SK-N-SH (cell line): Measurements from ENCODE around the gene SPINK9. TPM values are rescaled to one million over a fixed set of nuclear protein-coding genes. Genes with fewer than 3 reads are reported as not detected.

Experiments used
- CTCF ChIA-PET: fragments of 300-600, 350-600 bp; formaldehyde crosslinking; extraction: SDS; loops from one replicate; lab custom pipeline; 2021; lab: Yijun Ruan, JAX
- POLR2A ChIA-PET: fragments of 350-600 bp; sonication (Branson Sonifier 250); formaldehyde crosslinking; extraction: SDS; loops from one replicate; lab custom pipeline; 2020; ENCODE audit warnings: antibody characterized with exemption, inconsistent platforms; lab: Yijun Ruan, JAX
- DNase-seq: peaks from one replicate; pipeline ENCODE4 v3.0.0; 2012
- H2AFZ ChIP-seq: fragments of 200-600 bp; sonication (generic); 2 replicates; pipeline ENCODE4 v1.8.1; 2016; ENCODE audit warnings: antibody characterized with exemption, mild to moderate bottlenecking, low read depth
- H3F3A ChIP-seq: fragments of 200-600 bp; sonication (generic); replicated peaks from 2 replicates; pipeline ENCODE3; 2016; ENCODE audit warnings: antibody characterized with exemption, mild to moderate bottlenecking; ENCODE audit not compliant: insufficient read depth
- H3K27ac ChIP-seq, 2 experiments: fragments of 200-500 bp in 1 of 2; fragments of 200-600 bp in 1 of 2; sonication (Bioruptor generic) in 1 of 2; sonication (generic), shearing (Covaris generic) in 1 of 2; 2 replicates each; pipeline versions ENCODE4 v1.5.1 to v1.6.1; 2014 to 2016; ENCODE audit warnings: low read depth in 2 of 2, inconsistent platforms in 1 of 2, low read length in 1 of 2, mild to moderate bottlenecking in 1 of 2, mixed read lengths in 1 of 2
- H3K27me3 ChIP-seq: fragments of 200-600 bp; sonication (generic), shearing (Covaris generic); 2 replicates; pipeline ENCODE4 v1.6.1; 2016; ENCODE audit warnings: mixed run types; ENCODE audit not compliant: insufficient read depth
- H3K36me3 ChIP-seq, 2 experiments: fragments of 200-500 bp in 1 of 2; fragments of 200-600 bp in 1 of 2; sonication (Bioruptor generic) in 1 of 2; sonication (generic) in 1 of 2; replicated peaks in 1 of 2; 2 replicates each; pipeline versions ENCODE3 to v1.5.1; 2014 to 2016; ENCODE audit warnings: low read length in 1 of 2, mild to moderate bottlenecking in 1 of 2; ENCODE audit not compliant: insufficient read depth in 2 of 2, control insufficient read depth in 1 of 2
- H3K4me1 ChIP-seq, 2 experiments: fragments of 200-500 bp in 1 of 2; fragments of 200-600 bp in 1 of 2; sonication (Bioruptor generic) in 1 of 2; sonication (generic), shearing (Covaris generic) in 1 of 2; 2 replicates each; pipeline versions ENCODE4 v1.5.1 to v1.6.1; 2014 to 2016; ENCODE audit warnings: low read depth in 1 of 2, low read length in 1 of 2, mixed run types in 1 of 2; ENCODE audit not compliant: insufficient read depth in 2 of 2, control insufficient read depth in 1 of 2
- H3K4me2 ChIP-seq: fragments of 200-600 bp; sonication (generic), shearing (Covaris generic); 2 replicates; pipeline ENCODE4 v1.6.1; 2017; ENCODE audit warnings: mixed run types
- H3K4me3 ChIP-seq, 2 experiments: fragments of 200-500 bp in 1 of 2; fragments of 200-600 bp in 1 of 2; sonication (Bioruptor generic) in 1 of 2; sonication (generic), shearing (Covaris generic) in 1 of 2; 2 replicates each; pipeline versions ENCODE4 v1.5.1 to v1.8.1; 2014 to 2016; ENCODE audit warnings: low read depth in 2 of 2, inconsistent platforms in 1 of 2, low read length in 1 of 2, mild to moderate bottlenecking in 1 of 2, mixed read lengths in 1 of 2, moderate library complexity in 1 of 2
- H3K79me2 ChIP-seq: fragments of 200-600 bp; sonication (generic); 2 replicates; pipeline ENCODE4 v1.8.1; 2017; ENCODE audit warnings: mild to moderate bottlenecking; ENCODE audit not compliant: insufficient read depth
- H3K9ac ChIP-seq: fragments of 200-600 bp; sonication (generic); 2 replicates; pipeline ENCODE4 v1.6.1; 2017; ENCODE audit warnings: mixed run types
- H3K9me2 ChIP-seq: fragments of 200-600 bp; sonication (generic); 2 replicates; pipeline ENCODE4 v1.6.1; 2017; ENCODE audit warnings: mixed run types
- H3K9me3 ChIP-seq: fragments of 200-600 bp; sonication (generic); 2 replicates; pipeline ENCODE4 v1.6.1; 2017; ENCODE audit warnings: mixed run types, mild to moderate bottlenecking, moderate library complexity
- H4K20me1 ChIP-seq: fragments of 200-600 bp; sonication (generic); 2 replicates; pipeline ENCODE4 v1.6.1; 2017; ENCODE audit warnings: mild to moderate bottlenecking, mixed run types; ENCODE audit not compliant: insufficient read depth
- CHD2 ChIP-seq: fragments of 150-350 bp; IDR thresholded peaks from 2 replicates; pipeline ENCODE4 v1.6.1; 2018; ENCODE audit warnings: low read length; ENCODE audit not compliant: partially characterized antibody
- EP300 ChIP-seq, 2 experiments: IDR thresholded peaks; 2 replicates each; pipeline versions ENCODE4 v1.4.0 to v1.6.1; 2012; ENCODE audit warnings: borderline replicate concordance in 1 of 2, low read depth in 1 of 2, low read length in 1 of 2
- EZH2phosphoT487 ChIP-seq: fragments of 200-600 bp; sonication (generic); IDR thresholded peaks from 2 replicates; pipeline ENCODE4 v1.6.1; 2017; ENCODE audit warnings: low read depth, mixed run types, mild to moderate bottlenecking, antibody characterized with exemption, moderate library complexity, borderline replicate concordance
- FOSL2 ChIP-seq: IDR thresholded peaks from 2 replicates; pipeline ENCODE4 v1.4.0; 2012; ENCODE audit warnings: low read depth, mild to moderate bottlenecking, moderate library complexity, borderline replicate concordance
- FOXM1 ChIP-seq: IDR thresholded peaks from 2 replicates; pipeline ENCODE4 v1.4.0; 2012; ENCODE audit warnings: low read depth, mild to moderate bottlenecking
- GABPA ChIP-seq: IDR thresholded peaks from 2 replicates; pipeline ENCODE4 v1.4.0; 2012; ENCODE audit warnings: low read depth, mild to moderate bottlenecking
- IRF3 ChIP-seq: fragments of 150-350 bp; IDR thresholded peaks from 2 replicates; pipeline ENCODE4 v1.6.1; 2016; ENCODE audit warnings: mild to moderate bottlenecking, low read depth, low read length
- MAX ChIP-seq: IDR thresholded peaks from 2 replicates; pipeline ENCODE4 v1.4.0; 2012; ENCODE audit warnings: low read depth
- MEF2A ChIP-seq: IDR thresholded peaks from 2 replicates; pipeline ENCODE4 v1.4.0; 2012; ENCODE audit warnings: low read depth, borderline replicate concordance
- MXI1 ChIP-seq: IDR thresholded peaks from 2 replicates; pipeline ENCODE4 v1.6.1; 2012; ENCODE audit warnings: mild to moderate bottlenecking, low read depth, low read length, improper control_type of control experiment
- NRF1 ChIP-seq: IDR thresholded peaks from 2 replicates; pipeline ENCODE4 v1.6.1; 2012; ENCODE audit warnings: low read depth, mild to moderate bottlenecking, low read length
- PBX3 ChIP-seq: IDR thresholded peaks from 2 replicates; pipeline ENCODE4; 2012
- RCOR1 ChIP-seq: fragments of 150-350 bp; IDR thresholded peaks from 2 replicates; pipeline ENCODE4 v1.6.1; 2017; ENCODE audit warnings: antibody characterized with exemption, low read length
- RFX5 ChIP-seq: IDR thresholded peaks from 2 replicates; pipeline ENCODE4 v1.6.1; 2012; ENCODE audit warnings: mild to moderate bottlenecking, improper control_type of control experiment, low read length
- RXRA ChIP-seq: IDR thresholded peaks from 2 replicates; pipeline ENCODE4 v1.4.0; 2012; ENCODE audit warnings: low read depth, mild to moderate bottlenecking, borderline replicate concordance
- TCF12 ChIP-seq: IDR thresholded peaks from 2 replicates; pipeline ENCODE4 v1.4.0; 2012
- TEAD4 ChIP-seq: IDR thresholded peaks from 2 replicates; pipeline ENCODE4 v1.4.0; 2012; ENCODE audit warnings: mild to moderate bottlenecking, borderline replicate concordance; ENCODE audit not compliant: insufficient read depth
- YY1 ChIP-seq: IDR thresholded peaks from 2 replicates; pipeline ENCODE4 v1.4.0; 2012; ENCODE audit warnings: low read depth, mild to moderate bottlenecking
- WGBS: methylation state at CpG from one replicate; pipeline ENCODE4 v1.1.6; 2017; ENCODE audit warnings: low lambda C conversion rate; 5-methylcytosine and 5-hydroxymethylcytosine counted together
- polyA plus RNA-seq, 3 experiments: library from polyadenylated mRNA; depleted of rRNA; stranded (reverse); fragments of >200 nt; gene quantifications; 2 replicates each; pipeline ENCODE4 v1.2.3, GENCODE V29; 2012
- TF ChIP-seq, protein P1 (sequence below): IDR thresholded peaks from 2 replicates; pipeline ENCODE4 v1.4.0; 2012; ENCODE audit warnings: low read depth, borderline replicate concordance
- TF ChIP-seq, protein P2 (sequence below): fragments of 150-350 bp; IDR thresholded peaks from 2 replicates; pipeline ENCODE4 v1.6.1; 2017; ENCODE audit warnings: antibody characterized with exemption, low read length, low read depth, borderline replicate concordance

The SPINK9 gene
- polyA plus RNA-seq, 1 of the 3 experiments (the other 2 are of a cell fraction): not detected

DNA sequence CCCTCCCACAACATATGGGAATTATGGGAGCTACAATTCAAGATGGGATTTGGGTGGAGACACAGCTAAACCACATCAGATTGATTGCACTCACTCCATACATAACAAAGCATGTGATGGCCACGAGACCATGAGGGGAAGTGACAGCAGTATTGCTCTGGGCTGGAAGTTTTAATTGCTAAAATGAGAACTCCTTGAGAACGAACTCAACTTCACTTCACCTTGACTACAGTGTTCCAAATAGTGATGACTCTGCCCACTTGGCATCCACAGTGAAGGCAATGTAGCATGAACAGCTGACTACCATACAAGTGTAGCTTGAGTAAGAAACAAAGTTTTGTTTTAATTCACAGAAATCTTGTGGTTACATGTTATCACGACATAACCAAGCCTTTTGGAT is 23.9 kb upstream of the SPINK9 start:
- DNase-seq: no peak
- no peak overlapping the region for H3K9ac ChIP-seq
- 0% methylated on average over 3 of the region's 3 CpGs for WGBS

DNA sequence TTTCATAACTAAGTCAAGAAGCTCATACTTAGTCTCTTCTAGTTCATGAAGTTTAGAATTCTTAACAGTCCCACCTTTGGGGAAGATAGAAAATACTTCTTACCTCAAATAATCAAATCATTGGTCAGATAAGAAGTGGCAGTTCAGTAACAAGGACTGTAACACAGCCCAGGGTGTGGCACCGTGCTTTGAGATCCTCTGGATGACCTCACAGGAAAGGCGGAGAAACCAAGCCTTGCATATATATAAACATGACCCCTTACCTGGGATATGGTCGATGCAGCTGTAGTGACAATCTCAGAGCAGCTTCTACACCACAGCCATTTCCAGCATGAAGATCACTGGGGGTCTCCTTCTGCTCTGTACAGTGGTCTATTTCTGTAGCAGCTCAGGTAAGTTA is 23.2 kb upstream of the SPINK9 start, which contains the start of gene SPINK7:
TSS of gene SPINK7 (plus strand) at position 271 of the 400 bp plus-strand sequence. CDS start at position 332, 61 bp downstream.
- no peak within 1 kb of the TSS for H3K4me3 ChIP-seq
- H4K20me1 ChIP-seq: no peaks in the 10 kb centered on the region
- CTCF ChIA-PET: interaction anchor here (1.0 kb wide), 1 partner anchor 13 kb away, joined by 3 read pairs; no protein-coding TSS in a partner anchor
- no peaks in the 10 kb centered on the region for H3K36me3 ChIP-seq
- POLR2A ChIA-PET: no interaction called here
- no peaks in the 10 kb centered on the region for H3K9me2 ChIP-seq
- WGBS: 17% methylated on average over 3 of the region's 3 CpGs
- no peaks in the 10 kb centered on the region for H3K9me3 ChIP-seq
- H3K4me2 ChIP-seq: no peak within 1 kb of the TSS
- H3K27ac ChIP-seq: no peak within 1 kb of the TSS
- no peak within 1 kb of the TSS for H2AFZ ChIP-seq
- no peak for DNase-seq
- H3K9ac ChIP-seq: no peak within 1 kb of the TSS
- no peaks in the 10 kb centered on the region for H3K27me3 ChIP-seq
- no peaks in the 10 kb centered on the region for H3K4me1 ChIP-seq
- no peaks in the 10 kb centered on the region for H3K79me2 ChIP-seq
- H3F3A ChIP-seq: no peaks in the 10 kb centered on the region
- TF ChIP-seq MEF2A: no peak
- TF ChIP-seq MAX: no peak
- TF ChIP-seq PBX3: no peak
- no peak for TF ChIP-seq GABPA
- TF ChIP-seq MXI1: no peak
- TF ChIP-seq FOXM1: no peak
- no peak for TF ChIP-seq RFX5
- no peak for TF ChIP-seq CHD2
- TF ChIP-seq TEAD4: no peak
- no peak for TF ChIP-seq TCF12
- TF ChIP-seq FOSL2: no peak
- TF ChIP-seq RXRA: no peak
- TF ChIP-seq EZH2phosphoT487: no peak
- no peak for TF ChIP-seq RCOR1
- TF ChIP-seq EP300 (IDR thresholded peaks at IDR 0.05; ENCODE audit: borderline replicate concordance in 1 of 2, low read depth in 1 of 2, low read length in 1 of 2): no peak
- TF ChIP-seq NRF1: no peak
- no peak for TF ChIP-seq YY1

More for the DNA sequence above, 23.9 kb upstream of the SPINK9 start:
- no peaks in the 10 kb centered on the region for H4K20me1 ChIP-seq
- H3K9me2 ChIP-seq: no peaks in the 10 kb centered on the region
- TF ChIP-seq IRF3: no peak
- TF ChIP-seq, protein P1, sequence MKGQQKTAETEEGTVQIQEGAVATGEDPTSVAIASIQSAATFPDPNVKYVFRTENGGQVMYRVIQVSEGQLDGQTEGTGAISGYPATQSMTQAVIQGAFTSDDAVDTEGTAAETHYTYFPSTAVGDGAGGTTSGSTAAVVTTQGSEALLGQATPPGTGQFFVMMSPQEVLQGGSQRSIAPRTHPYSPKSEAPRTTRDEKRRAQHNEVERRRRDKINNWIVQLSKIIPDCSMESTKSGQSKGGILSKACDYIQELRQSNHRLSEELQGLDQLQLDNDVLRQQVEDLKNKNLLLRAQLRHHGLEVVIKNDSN: no peak
- no peak for TF ChIP-seq TCF12
- TF ChIP-seq MXI1: no peak
- no peak for TF ChIP-seq RFX5
- TF ChIP-seq, protein P2, sequence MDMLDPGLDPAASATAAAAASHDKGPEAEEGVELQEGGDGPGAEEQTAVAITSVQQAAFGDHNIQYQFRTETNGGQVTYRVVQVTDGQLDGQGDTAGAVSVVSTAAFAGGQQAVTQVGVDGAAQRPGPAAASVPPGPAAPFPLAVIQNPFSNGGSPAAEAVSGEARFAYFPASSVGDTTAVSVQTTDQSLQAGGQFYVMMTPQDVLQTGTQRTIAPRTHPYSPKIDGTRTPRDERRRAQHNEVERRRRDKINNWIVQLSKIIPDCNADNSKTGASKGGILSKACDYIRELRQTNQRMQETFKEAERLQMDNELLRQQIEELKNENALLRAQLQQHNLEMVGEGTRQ: no peak
- no peak for TF ChIP-seq FOXM1
- no peak overlapping the region for H3K27ac ChIP-seq
- H3K27me3 ChIP-seq: no peaks in the 10 kb centered on the region
- no peaks in the 10 kb centered on the region for H3K4me1 ChIP-seq
- H3F3A ChIP-seq: no peaks in the 10 kb centered on the region
- CTCF ChIA-PET: interaction anchor here (1.0 kb wide), 1 partner anchor 13 kb away, joined by 3 read pairs; no protein-coding TSS in a partner anchor
- H3K36me3 ChIP-seq: no peaks in the 10 kb centered on the region
- POLR2A ChIA-PET: no interaction called here
- H3K9me3 ChIP-seq: no peaks in the 10 kb centered on the region
- H3K4me3 ChIP-seq: no peak overlapping the region
- no peaks in the 10 kb centered on the region for H3K79me2 ChIP-seq
- no peak overlapping the region for H2AFZ ChIP-seq
- H3K4me2 ChIP-seq: no peak overlapping the region
